GM23338 (cell line): ENCODE measurements around the gene SLC52A1. TPM values are rescaled to one million over a fixed set of nuclear protein-coding genes. Genes with fewer than 3 reads are reported as not detected.

ENCODE experiments used
- ATAC-seq: fragments of 200-7000 bp; cut with Tn5 transposase; 3 replicates; pipeline ENCODE4 v1.9.1; 2020
- DNase-seq: peaks from one replicate; pipeline ENCODE4 v3.0.0-alpha.2; 2015; ENCODE audit warnings: low spot score
- H2AFZ ChIP-seq: fragments of 200-600 bp; sonication (generic); 2 replicates; pipeline ENCODE4 v1.8.0; 2016; ENCODE audit warnings: antibody characterized with exemption, mild to moderate bottlenecking, moderate library complexity
- H3F3A ChIP-seq: fragments of 200-600 bp; sonication (generic); replicated peaks from 2 replicates; pipeline ENCODE4 v1.8.0; 2017; ENCODE audit warnings: antibody characterized with exemption, mixed run types, low read depth
- H3K27ac ChIP-seq: fragments of 200-600 bp; sonication (generic); 2 replicates; pipeline ENCODE4 v1.6.1; 2016; ENCODE audit warnings: low read depth
- H3K27me3 ChIP-seq: fragments of 200-600 bp; sonication (generic); 2 replicates; pipeline ENCODE4 v1.8.0; 2016; ENCODE audit warnings: mild to moderate bottlenecking, mixed run types, moderate library complexity; ENCODE audit not compliant: insufficient read depth
- H3K36me3 ChIP-seq: fragments of 200-600 bp; sonication (generic); 2 replicates; pipeline ENCODE4 v1.8.0; 2016; ENCODE audit warnings: mild to moderate bottlenecking; ENCODE audit not compliant: insufficient read depth
- H3K4me1 ChIP-seq: fragments of 200-600 bp; sonication (generic); 2 replicates; pipeline ENCODE4 v1.8.0; 2016; ENCODE audit warnings: mild to moderate bottlenecking, moderate library complexity; ENCODE audit not compliant: insufficient read depth
- H3K4me2 ChIP-seq: fragments of 200-600 bp; sonication (generic); 2 replicates; pipeline ENCODE4 v1.7.1; 2017; ENCODE audit warnings: mixed run types
- H3K4me3 ChIP-seq: fragments of 200-600 bp; sonication (generic); 2 replicates; pipeline ENCODE4 v1.6.1; 2016; ENCODE audit warnings: mixed run types
- H3K79me2 ChIP-seq: fragments of 200-600 bp; sonication (generic); replicated peaks from 2 replicates; pipeline ENCODE4 v1.8.0; 2017; ENCODE audit warnings: mild to moderate bottlenecking; ENCODE audit not compliant: insufficient read depth
- H3K9me2 ChIP-seq: fragments of 200-600 bp; sonication (generic); 2 replicates; pipeline ENCODE4 v1.8.0; 2017; ENCODE audit not compliant: insufficient read depth
- H4K20me1 ChIP-seq: fragments of 200-600 bp; sonication (generic); replicated peaks from 2 replicates; pipeline ENCODE4 v1.8.0; 2017; ENCODE audit warnings: mild to moderate bottlenecking; ENCODE audit not compliant: insufficient read depth
- H3K27ac Mint-ChIP-seq: 2 replicates; pipeline ENCODE4 v1.8.0; 2020; ENCODE audit warnings: inconsistent platforms, mild to moderate bottlenecking, moderate library complexity, mixed read lengths
- H3K27me3 Mint-ChIP-seq: 3 replicates; pipeline ENCODE4 v1.8.0; 2022; ENCODE audit warnings: low read depth, mild to moderate bottlenecking, moderate library complexity, mixed read lengths, inconsistent platforms; ENCODE audit not compliant: insufficient read depth, poor library complexity
- H3K36me3 Mint-ChIP-seq: 3 replicates; pipeline ENCODE4 v1.8.0; 2021; ENCODE audit warnings: low read depth, mild to moderate bottlenecking, inconsistent platforms, moderate library complexity, mixed read lengths
- H3K4me1 Mint-ChIP-seq: 3 replicates; pipeline ENCODE4 v1.8.0; 2020; ENCODE audit warnings: mild to moderate bottlenecking, inconsistent platforms, mixed read lengths
- H3K4me3 Mint-ChIP-seq: 3 replicates; pipeline ENCODE4 v1.8.0; 2021; ENCODE audit warnings: moderate library complexity, mild to moderate bottlenecking, inconsistent platforms, mixed read lengths
- H3K9me3 Mint-ChIP-seq: 3 replicates; pipeline ENCODE4 v1.8.0; 2020; ENCODE audit warnings: moderate library complexity, mild to moderate bottlenecking, inconsistent platforms, mixed read lengths
- EZH2phosphoT487 ChIP-seq: fragments of 200-600 bp; sonication (generic); IDR thresholded peaks from one replicate; pipeline ENCODE4 v1.8.1; 2018; ENCODE audit warnings: antibody characterized with exemption; ENCODE audit not compliant: unreplicated experiment
- JUNB ChIP-seq: IDR thresholded peaks from one replicate; pipeline ENCODE4 v1.6.1; 2016; ENCODE audit warnings: antibody characterized with exemption; ENCODE audit not compliant: unreplicated experiment
- POLR2AphosphoS5 ChIP-seq: IDR thresholded peaks from 2 replicates; pipeline ENCODE4 v1.6.1; 2016; ENCODE audit warnings: antibody characterized with exemption, low read depth
- STAT1 ChIP-seq: IDR thresholded peaks from one replicate; pipeline ENCODE4 v1.6.1; 2016; ENCODE audit warnings: antibody characterized with exemption; ENCODE audit not compliant: unreplicated experiment
- polyA plus RNA-seq: library from polyadenylated mRNA; unstranded; fragments of >200 nt; fragmentation: Nextera tagmentation; extraction: Ambion mirVana; gene quantifications from 2 replicates; pipeline ENCODE4 v1.2.1, GENCODE V29; 2016
- total RNA-seq: library from RNA; depleted of rRNA; stranded (reverse); fragments of >200 nt; shearing (Covaris generic); gene quantifications from 2 replicates; pipeline ENCODE4 v1.2.3, GENCODE V29; 2014
- TF ChIP-seq, protein P1 (sequence below): IDR thresholded peaks from 2 replicates; pipeline ENCODE4 v1.6.1; 2016; ENCODE audit warnings: antibody characterized with exemption

The SLC52A1 gene
- total and polyA plus RNA-seq, 2 experiments from 2014 or later: 0.21 to 0.63 TPM

GRCh38 chr17:4997302-4998026 lies 37.8 kb downstream of the SLC52A1 start, which contains the start of the genes INCA1 and KIF1C:
TSS of gene INCA1 (minus strand) at chr17:4997522. CDS start at chr17:4994437, 3,085 bp downstream.
TSS of gene KIF1C (plus strand) at chr17:4997950. CDS start at chr17:5000247, 2,297 bp downstream.
- Histone ChIP-seq H3K4me2 (peak within 1 kb of the TSS; percentile 98), H3K4me1 (peaks cover 19% of the 10 kb centered on the region; the same call in 1 of the 2 replicates), H2AFZ (peak within 1 kb of the TSS; percentile 96), H3F3A (0 out of 2 replicates have a peak, but pooled peaks cover 2% of the 10 kb centered on the region), H3K27ac (peak within 1 kb of the TSS; percentile 45; the same call in 1 of the 2 replicates), H3K79me2 (peaks cover 16% of the 10 kb centered on the region), H3K4me3 (peak within 1 kb of the TSS; percentile 94), H3K27me3 (peaks cover 11% of the 10 kb centered on the region; the same call in 1 of the 2 replicates), H3K9me2 (no peaks in the 10 kb centered on the region), H3K36me3 (peaks cover 5% of the 10 kb centered on the region; the same call in 1 of the 2 replicates), H4K20me1 (no peaks in the 10 kb centered on the region; the same call in none of the 2 replicates)
- H3K36me3 Mint-ChIP-seq: peaks cover 23% of the 10 kb centered on the region
- ATAC-seq (peak; percentile 77), DNase-seq (peak; percentile 96)
- peak within 1 kb of the TSS; percentile 85 for H3K4me3 Mint-ChIP-seq
- 0 out of 3 replicates have a peak, but pooled peaks cover 3% of the 10 kb centered on the region for H3K9me3 Mint-ChIP-seq
- H3K27me3 Mint-ChIP-seq: peaks cover 32% of the 10 kb centered on the region
- H3K4me1 Mint-ChIP-seq: peaks cover 21% of the 10 kb centered on the region
- TF ChIP-seq POLR2AphosphoS5: peak; percentile 82
- TF ChIP-seq JUNB: no peak
- peak; percentile 49 for TF ChIP-seq STAT1
- no peak within 1 kb of the TSS for H3K27ac Mint-ChIP-seq

- ATAC-seq: no peak
- peaks cover 33% of the 10 kb centered on the region for H3K27me3 Mint-ChIP-seq
- Histone ChIP-seq H3K4me1 (peaks cover 8% of the 10 kb centered on the region; the same call in 1 of the 2 replicates), H4K20me1 (no peaks in the 10 kb centered on the region; the same call in 1 of the 2 replicates), H3K27ac (no peak overlapping the region), H3K9me2 (no peaks in the 10 kb centered on the region), H3F3A (0 out of 2 replicates have a peak, but pooled peaks cover 2% of the 10 kb centered on the region), H3K4me3 (no peak overlapping the region), H3K79me2 (peaks cover 8% of the 10 kb centered on the region), H3K27me3 (peaks cover 11% of the 10 kb centered on the region; the same call in 1 of the 2 replicates), H3K36me3 (no peaks in the 10 kb centered on the region), H2AFZ (no peak overlapping the region), H3K4me2 (no peak overlapping the region)
- no peaks in the 10 kb centered on the region for H3K36me3 Mint-ChIP-seq
- 0 out of 3 replicates have a peak, but pooled peaks cover 3% of the 10 kb centered on the region for H3K9me3 Mint-ChIP-seq
- TF ChIP-seq, protein P1, sequence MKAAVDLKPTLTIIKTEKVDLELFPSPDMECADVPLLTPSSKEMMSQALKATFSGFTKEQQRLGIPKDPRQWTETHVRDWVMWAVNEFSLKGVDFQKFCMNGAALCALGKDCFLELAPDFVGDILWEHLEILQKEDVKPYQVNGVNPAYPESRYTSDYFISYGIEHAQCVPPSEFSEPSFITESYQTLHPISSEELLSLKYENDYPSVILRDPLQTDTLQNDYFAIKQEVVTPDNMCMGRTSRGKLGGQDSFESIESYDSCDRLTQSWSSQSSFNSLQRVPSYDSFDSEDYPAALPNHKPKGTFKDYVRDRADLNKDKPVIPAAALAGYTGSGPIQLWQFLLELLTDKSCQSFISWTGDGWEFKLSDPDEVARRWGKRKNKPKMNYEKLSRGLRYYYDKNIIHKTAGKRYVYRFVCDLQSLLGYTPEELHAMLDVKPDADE: no peak
- no peak for TF ChIP-seq EZH2phosphoT487
- peaks cover 8% of the 10 kb centered on the region; the same call in 2 of the 3 replicates for H3K4me1 Mint-ChIP-seq
- no peak overlapping the region for H3K27ac Mint-ChIP-seq
- no peak overlapping the region for H3K4me3 Mint-ChIP-seq
- DNase-seq: no peak
Measured at GRCh38 chr17:4994081-4994595, 41.1 kb downstream of the SLC52A1 start.
